Urinary bladder (tissue), 4 donors: ENCODE results near the gene MSL3. TPM values are rescaled to one million over a fixed set of nuclear protein-coding genes. Genes with fewer than 3 reads are reported as not detected.

Experiments
- DNase-seq: peaks from one replicate; pipeline ENCODE4 v3.0.0-alpha.2; 2015; ENCODE audit errors: extremely low spot score
- H3K27ac ChIP-seq: one replicate; pipeline ENCODE4 v1.5.1; 2013; ENCODE audit warnings: low read depth, mild to moderate bottlenecking, moderate library complexity
- H3K36me3 ChIP-seq: one replicate; pipeline ENCODE4 v1.6.1; 2013; ENCODE audit warnings: mild to moderate bottlenecking, moderate library complexity; ENCODE audit not compliant: insufficient read depth
- H3K4me1 ChIP-seq: one replicate; pipeline ENCODE4 v1.6.1; 2013; ENCODE audit warnings: mild to moderate bottlenecking, moderate library complexity; ENCODE audit not compliant: insufficient read depth
- H3K4me3 ChIP-seq: one replicate; pipeline ENCODE4 v1.5.1; 2013; ENCODE audit warnings: low read depth, low read length
- WGBS: extraction: QIAGEN DNeasy Blood & Tissue Kit; methylation state at CpG from one replicate; pipeline ENCODE4 v1.1.7; 2013; 5-methylcytosine and 5-hydroxymethylcytosine counted together
- polyA plus RNA-seq: library from polyadenylated mRNA; stranded (reverse); fragments of 200-250 nt; gene quantifications from one replicate; pipeline ENCODE4 v1.2.3, GENCODE V29; 2013
- total RNA-seq: library from RNA; depleted of rRNA; stranded (reverse); fragments of >200 nt; gene quantifications from one replicate; pipeline ENCODE4 v1.2.3, GENCODE V29; 2014
- donor health status: healthy with polysubstance abuse.
- donor health status: healthy.

The MSL3 gene
- total and polyA plus RNA-seq, 2 donors, result 17.0 to 22.2 TPM

- DNase-seq, result no peak
- no peaks in the 10 kb centered on the region for H3K4me1 ChIP-seq
- peaks cover 2% of the 10 kb centered on the region for H3K36me3 ChIP-seq
- H3K4me3 ChIP-seq, result no peak overlapping the region
- 9% methylated on average over 12 of the region's 12 CpGs for WGBS
- no peak overlapping the region for H3K27ac ChIP-seq
Measured at GRCh38 chrX:11770320-11770719, 12.3 kb downstream of the MSL3 start.

DNA sequence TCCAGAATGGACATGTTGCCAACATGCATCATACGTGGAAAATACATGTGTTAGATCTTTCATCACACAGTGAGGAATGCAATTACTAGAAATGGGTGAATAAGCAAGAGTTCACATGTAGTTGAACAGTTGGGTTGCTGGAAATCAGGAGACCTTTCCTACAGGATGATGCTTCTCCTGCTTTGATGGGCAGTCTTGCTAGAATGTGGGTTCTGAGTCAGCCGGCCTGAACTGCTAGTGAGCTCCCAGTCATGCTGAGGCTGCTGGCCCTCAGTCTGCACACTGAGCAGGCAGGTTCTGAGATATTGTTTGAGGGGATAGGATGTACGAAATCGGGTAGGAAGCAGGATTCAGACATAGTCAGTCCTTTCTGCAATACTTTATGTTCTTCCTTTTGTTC lies 20.2 kb downstream of the MSL3 start:
- WGBS, result 73% methylated on average over 4 of the region's 4 CpGs
- Histone ChIP-seq H3K4me3 (no peak overlapping the region), H3K27ac (no peak overlapping the region), H3K4me1 (no peaks in the 10 kb centered on the region), H3K36me3 (no peaks in the 10 kb centered on the region)
- no peak for DNase-seq

GRCh38 chrX:11781133-11781532 lies 23.1 kb downstream of the MSL3 start:
- no peak for DNase-seq
- H3K4me3 ChIP-seq, result no peak overlapping the region
- H3K27ac ChIP-seq, result no peak overlapping the region
- WGBS, result 98% methylated on average over 2 of the region's 2 CpGs
- no peaks in the 10 kb centered on the region for H3K36me3 ChIP-seq
- no peaks in the 10 kb centered on the region for H3K4me1 ChIP-seq

- Histone ChIP-seq H3K36me3 (no peaks in the 10 kb centered on the region), H3K4me1 (no peaks in the 10 kb centered on the region), H3K4me3 (no peak overlapping the region), H3K27ac (no peak overlapping the region)
- 96% methylated on average over 3 of the region's 3 CpGs for WGBS
- DNase-seq, result no peak
Measured at GRCh38 chrX:11781734-11782370, 23.8 kb downstream of the MSL3 start.

- Histone ChIP-seq H3K4me1 (no peaks in the 10 kb centered on the region), H3K27ac (no peak overlapping the region), H3K36me3 (no peaks in the 10 kb centered on the region), H3K4me3 (no peak overlapping the region)
- 97% methylated on average over 1 of the region's 1 CpG for WGBS
- no peak for DNase-seq
Measured at GRCh38 chrX:11784543-11784942, 26.5 kb downstream of the MSL3 start.

- H3K4me1 ChIP-seq, result no peaks in the 10 kb centered on the region
- DNase-seq, result no peak
- no peak overlapping the region for H3K27ac ChIP-seq
- H3K36me3 ChIP-seq, result no peaks in the 10 kb centered on the region
- WGBS, result 26% methylated on average over 5 of the region's 5 CpGs
- no peak overlapping the region for H3K4me3 ChIP-seq
Measured at GRCh38 chrX:11786862-11787261, 28.8 kb downstream of the MSL3 start.

DNA sequence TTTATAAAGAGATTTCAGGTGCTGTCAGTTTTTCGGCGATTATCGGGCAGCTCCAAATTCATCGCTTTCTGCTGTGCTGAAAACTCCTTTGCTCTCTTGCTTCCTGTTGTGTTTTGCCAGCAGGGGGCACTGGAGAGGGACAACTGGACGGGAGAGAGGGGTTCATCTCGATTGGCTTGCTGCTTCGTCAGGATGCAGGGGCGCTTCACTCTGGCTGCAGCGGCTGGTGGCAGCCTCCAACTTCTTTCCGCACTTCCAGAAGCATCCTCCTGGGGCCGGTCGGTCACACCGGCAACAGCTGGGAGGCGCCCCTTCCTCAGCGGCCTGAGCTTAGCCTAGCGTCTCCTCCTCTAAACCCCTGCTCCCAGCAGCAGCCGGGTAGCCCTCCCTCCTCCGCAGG lies 29.5 kb downstream of the MSL3 start:
- Histone ChIP-seq H3K4me3 (no peak overlapping the region), H3K27ac (no peak overlapping the region), H3K36me3 (no peaks in the 10 kb centered on the region), H3K4me1 (no peaks in the 10 kb centered on the region)
- DNase-seq, result no peak
- WGBS, result 20% methylated on average over 18 of the region's 18 CpGs

GRCh38 chrX:11789809-11790208 lies 31.8 kb downstream of the MSL3 start:
- no peak overlapping the region for H3K4me3 ChIP-seq
- H3K4me1 ChIP-seq, result no peaks in the 10 kb centered on the region
- H3K36me3 ChIP-seq, result no peaks in the 10 kb centered on the region
- DNase-seq, result no peak
- no peak overlapping the region for H3K27ac ChIP-seq
- WGBS, result 91% methylated on average over 1 of the region's 1 CpG

DNA sequence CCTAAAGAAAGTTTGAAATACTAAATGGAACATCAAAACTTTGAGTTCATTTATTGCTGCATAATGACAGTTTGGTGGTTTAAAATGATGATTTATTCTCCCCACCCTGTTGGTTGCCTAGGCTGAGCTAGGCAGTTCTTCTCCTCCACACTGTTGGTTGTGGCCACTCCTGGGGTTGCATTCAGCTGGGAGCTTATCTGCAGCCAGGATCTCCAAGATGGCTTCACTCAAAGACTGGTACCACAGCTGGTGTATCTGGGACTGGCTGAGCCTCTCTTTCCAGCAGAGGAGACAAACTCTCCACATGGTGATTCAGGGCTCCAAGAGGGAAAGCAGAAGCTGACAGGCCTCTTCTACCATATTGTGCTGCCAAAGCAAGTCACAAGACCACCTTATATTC lies 33.1 kb downstream of the MSL3 start:
- H3K27ac ChIP-seq, result no peak overlapping the region
- H3K36me3 ChIP-seq, result no peaks in the 10 kb centered on the region
- H3K4me3 ChIP-seq, result no peak overlapping the region
- H3K4me1 ChIP-seq, result no peaks in the 10 kb centered on the region
- no peak for DNase-seq

GRCh38 chrX:11791537-11791936 lies 33.5 kb downstream of the MSL3 start:
- no peak for DNase-seq
- 95% methylated on average over 1 of the region's 1 CpG for WGBS
- H3K4me1 ChIP-seq, result no peaks in the 10 kb centered on the region

GRCh38 chrX:11792461-11793421 lies 34.7 kb downstream of the MSL3 start:
- no peaks in the 10 kb centered on the region for H3K36me3 ChIP-seq
- no peaks in the 10 kb centered on the region for H3K4me1 ChIP-seq
- 68% methylated on average over 8 of the region's 8 CpGs for WGBS

More at GRCh38 chrX:11791537-11791936, 33.5 kb downstream of the MSL3 start:
- Histone ChIP-seq H3K27ac (no peak overlapping the region), H3K36me3 (no peaks in the 10 kb centered on the region), H3K4me3 (no peak overlapping the region)

DNA sequence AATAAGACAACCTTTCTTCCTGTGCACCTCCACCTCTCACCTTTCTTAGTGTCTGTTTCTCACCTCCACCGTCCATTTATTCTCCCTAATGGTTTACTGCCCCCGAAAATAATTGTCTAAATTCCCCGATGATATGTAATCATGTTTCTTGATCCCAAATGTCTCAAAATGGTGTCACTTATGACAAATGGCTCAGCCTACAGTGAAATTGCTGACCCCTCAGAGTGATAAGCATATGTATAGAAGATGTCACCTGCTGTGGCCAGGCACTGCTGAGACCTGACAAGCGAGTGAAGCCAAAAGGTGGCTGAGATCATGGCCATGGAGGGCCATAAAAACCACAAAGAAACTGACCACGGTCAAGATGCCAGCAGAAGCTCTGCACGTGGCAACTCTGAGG lies 35.7 kb downstream of the MSL3 start:
- Histone ChIP-seq H3K4me1 (no peaks in the 10 kb centered on the region), H3K36me3 (no peaks in the 10 kb centered on the region), H3K4me3 (no peak overlapping the region), H3K27ac (no peak overlapping the region)
- no peak for DNase-seq
- 85% methylated on average over 6 of the region's 6 CpGs for WGBS

More at GRCh38 chrX:11792461-11793421, 34.7 kb downstream of the MSL3 start:
- Histone ChIP-seq H3K4me3 (no peak overlapping the region), H3K27ac (no peak overlapping the region)
- DNase-seq, result no peak

DNA sequence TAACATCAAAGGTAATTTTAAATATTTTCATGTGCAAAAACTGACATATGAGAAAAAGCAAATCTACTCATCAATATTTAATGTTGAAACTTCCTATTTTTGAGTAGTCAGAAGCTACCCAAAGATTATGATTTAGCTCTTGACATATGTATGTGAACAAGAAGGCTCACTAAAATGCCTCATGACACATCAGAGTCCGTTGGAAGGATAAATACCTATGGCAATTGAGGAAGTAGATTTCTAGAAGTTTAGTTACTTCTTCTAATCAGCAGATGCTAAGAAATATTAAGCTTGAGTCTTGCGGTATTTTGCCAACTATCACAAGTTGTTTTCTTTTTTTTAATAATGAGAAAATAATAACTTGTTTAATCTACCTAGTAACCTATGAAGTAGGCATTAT lies 55.3 kb downstream of the MSL3 start:
- Histone ChIP-seq H3K27ac (no peak overlapping the region), H3K36me3 (no peaks in the 10 kb centered on the region), H3K4me3 (no peak overlapping the region), H3K4me1 (no peaks in the 10 kb centered on the region)
- DNase-seq, result no peak
- 71% methylated on average over 2 of the region's 2 CpGs for WGBS
